ENCODE measurements around the gene TSR3. TPM values are rescaled to one million over a fixed set of nuclear protein-coding genes. Genes with fewer than 3 reads are reported as not detected.
"Not testable (repeated sequence)": the region's sequence is repeated elsewhere in the genome, so short reads cannot be mapped to it uniquely, and the experiment has no call there.

Gene TSR3
- total RNA-seq, 1 donor from 2014 or later, result 56.9 TPM

GRCh38 chr16:1338119-1338730 lies 13.5 kb downstream of the TSR3 start:
- no peak for DNase-seq (ENCODE audit: low read depth)

GRCh38 chr16:1337486-1337885 lies 14.2 kb downstream of the TSR3 start:
- DNase-seq (ENCODE audit: low read depth), result no peak

- DNase-seq (ENCODE audit: low read depth), result no peak
Observed at GRCh38 chr16:1336619-1337018, 15.1 kb downstream of the TSR3 start.

- no peak for DNase-seq (ENCODE audit: low read depth)
Observed at GRCh38 chr16:1335996-1336395, 15.7 kb downstream of the TSR3 start.

GRCh38 chr16:1335211-1335971 lies 16.3 kb downstream of the TSR3 start:
- no peak for DNase-seq (ENCODE audit: low read depth)

GRCh38 chr16:1334739-1335138 lies 16.9 kb downstream of the TSR3 start:
- DNase-seq (ENCODE audit: low read depth), result no peak

GRCh38 chr16:1333854-1334700 lies 17.6 kb downstream of the TSR3 start:
- no peak for DNase-seq (ENCODE audit: low read depth)

GRCh38 chr16:1333149-1333812 lies 18.4 kb downstream of the TSR3 start, which contains the start of gene BAIAP3:
Gene BAIAP3 (plus strand): TSS chr16:1333645. CDS start chr16:1338550, 4,905 bp downstream.
- DNase-seq (ENCODE audit: low read depth), result no peak

GRCh38 chr16:1332618-1333148 lies 19.0 kb downstream of the TSR3 start:
- no peak for DNase-seq (ENCODE audit: low read depth)

- peak; percentile 92 for DNase-seq (ENCODE audit: low read depth)
Observed at GRCh38 chr16:1331712-1332617, 19.7 kb downstream of the TSR3 start.

GRCh38 chr16:1330931-1331711 lies 20.6 kb downstream of the TSR3 start:
- DNase-seq (ENCODE audit: low read depth), result no peak

- no peak for DNase-seq (ENCODE audit: low read depth)
Observed at GRCh38 chr16:1330260-1330914, 21.3 kb downstream of the TSR3 start.

- DNase-seq (ENCODE audit: low read depth), result not testable (repeated sequence)
Observed at GRCh38 chr16:1328961-1329360, 22.7 kb downstream of the TSR3 start.

- not testable (repeated sequence) for DNase-seq (ENCODE audit: low read depth)
Observed at GRCh38 chr16:1328136-1328535, 23.5 kb downstream of the TSR3 start.

GRCh38 chr16:1327619-1327947 lies 24.1 kb downstream of the TSR3 start:
- no peak for DNase-seq (ENCODE audit: low read depth)

GRCh38 chr16:1326946-1327618 lies 24.6 kb downstream of the TSR3 start:
- DNase-seq (ENCODE audit: low read depth), result no peak

- no peak for DNase-seq (ENCODE audit: low read depth)
Observed at GRCh38 chr16:1326391-1326790, 25.3 kb downstream of the TSR3 start.

- no peak for DNase-seq (ENCODE audit: low read depth)
Observed at GRCh38 chr16:1325673-1326371, 25.9 kb downstream of the TSR3 start.
